Inflammatory macrophage treated with lipopolysaccharide for 4 hours (primary cell): ENCODE measurements around the gene CAMSAP2.
A peak's percentile ranks its signal among the peaks of the same experiment; 100 is the strongest.
"Not testable (repeated sequence)": the region's sequence is repeated elsewhere in the genome, so short reads cannot be mapped to it uniquely, and the experiment has no call there.

Source experiments
- DNase-seq: peaks from one replicate; pipeline ENCODE4 v3.0.0-alpha.2; 2020

The CAMSAP2 gene

GRCh38 chr1:200738949-200739651 lies 407 bp downstream of the CAMSAP2 start:
- DNase-seq = peak; percentile 59

DNA sequence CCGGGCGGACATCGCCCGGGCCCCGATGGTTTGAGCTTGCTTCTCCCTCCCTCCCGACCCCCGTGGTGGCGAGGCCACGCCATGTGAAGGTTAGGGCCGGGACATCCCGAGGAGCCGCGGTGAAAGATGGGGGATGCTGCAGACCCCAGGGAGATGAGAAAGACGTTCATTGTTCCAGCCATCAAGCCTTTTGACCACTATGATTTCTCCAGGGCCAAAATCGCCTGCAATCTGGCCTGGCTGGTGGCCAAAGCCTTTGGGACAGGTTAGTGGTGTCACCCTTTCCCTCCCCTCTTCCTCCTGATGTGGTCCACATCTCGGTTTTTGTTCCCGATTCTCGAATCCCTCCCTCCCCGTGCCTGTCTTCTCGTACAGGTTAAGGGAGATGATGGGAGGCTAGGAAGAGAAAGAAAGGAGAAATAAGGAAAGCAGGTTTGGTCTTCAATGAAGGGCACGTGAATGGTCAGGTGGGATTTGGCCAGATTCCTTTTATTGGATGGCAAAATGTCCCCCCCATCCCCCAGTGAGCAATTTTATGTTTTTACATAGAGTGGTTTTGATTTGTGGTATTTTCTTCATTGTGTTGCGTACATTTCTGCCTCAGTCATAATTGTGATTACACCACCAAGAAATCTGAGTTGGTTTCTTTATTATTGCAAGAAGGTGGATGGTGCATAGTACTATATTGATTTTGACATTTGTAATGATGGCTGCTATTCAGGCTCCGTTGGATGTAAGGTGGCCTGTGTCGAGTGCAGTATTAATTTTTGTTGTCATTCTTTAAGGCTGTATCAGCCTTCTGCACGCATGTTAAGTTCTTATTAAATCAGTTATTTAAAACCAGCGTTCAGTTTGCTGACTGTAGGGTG lies 1.2 kb downstream of the CAMSAP2 start:
- DNase-seq = peak; percentile 42

DNA sequence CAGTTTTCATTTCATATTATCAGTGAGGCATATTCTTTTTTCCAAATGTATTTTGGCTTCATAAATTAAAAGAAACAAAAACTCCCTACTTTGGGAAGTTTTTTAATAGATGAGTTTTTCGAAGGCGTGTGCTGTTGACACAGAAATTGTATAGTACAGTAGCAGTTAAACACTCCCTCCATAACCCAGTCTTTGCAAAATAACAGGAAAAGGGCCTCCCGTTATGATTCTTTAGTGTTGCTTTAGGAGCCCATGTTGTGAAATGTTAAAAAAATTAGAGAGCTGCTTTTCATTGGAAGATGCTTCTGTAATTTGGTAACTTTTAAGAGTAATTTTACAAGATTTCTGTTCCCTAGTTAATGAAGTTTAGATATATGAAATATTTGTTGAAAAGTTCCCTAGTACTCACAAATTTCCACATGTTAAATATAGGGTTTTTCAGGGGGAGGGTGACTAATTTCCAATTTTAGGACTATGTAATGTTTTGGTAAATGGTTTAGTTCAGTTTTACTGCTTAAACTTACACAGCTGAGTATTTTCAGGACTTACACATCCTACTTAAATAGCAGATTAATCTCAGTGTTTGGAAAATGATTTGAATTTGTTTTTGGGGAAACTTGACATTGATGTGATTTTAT lies 2.0 kb downstream of the CAMSAP2 start:
- DNase-seq = peak; percentile 42

- DNase-seq = no peak
Observed at GRCh38 chr1:200741551-200742207, 3.0 kb downstream of the CAMSAP2 start.

GRCh38 chr1:200744143-200744542 lies 5.5 kb downstream of the CAMSAP2 start:
- no peak for DNase-seq

GRCh38 chr1:200749090-200749489 lies 10.4 kb downstream of the CAMSAP2 start:
- no peak for DNase-seq

- not testable (repeated sequence) for DNase-seq
Observed at GRCh38 chr1:200750749-200751148, 12.1 kb downstream of the CAMSAP2 start.

- DNase-seq = no peak
Observed at GRCh38 chr1:200751717-200752116, 13.0 kb downstream of the CAMSAP2 start.

DNA sequence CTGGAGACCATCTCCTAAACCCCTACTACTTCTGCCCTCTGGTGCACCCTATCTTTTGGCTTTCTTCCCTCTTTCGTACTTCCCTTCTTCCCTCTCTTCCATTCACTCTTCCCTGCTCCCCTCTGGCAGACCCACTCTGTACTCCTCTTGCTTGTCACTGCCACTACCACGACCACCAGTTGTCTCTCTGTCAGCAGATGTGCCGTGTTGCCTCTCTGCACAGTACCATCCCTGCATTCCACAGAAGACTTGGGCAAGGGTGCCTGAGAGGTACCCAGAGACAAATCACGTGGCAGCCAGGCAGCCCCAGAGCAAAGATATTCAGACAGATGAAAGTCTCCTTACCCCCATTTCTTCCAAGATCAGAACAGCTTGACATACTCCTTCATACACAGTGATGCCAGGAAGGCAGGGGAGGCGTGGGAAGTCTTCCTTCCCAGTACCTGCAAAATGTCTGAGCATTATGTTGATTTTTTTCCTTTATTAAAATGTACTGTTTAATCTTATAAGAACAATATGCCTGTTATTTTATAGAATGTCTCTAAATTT lies 15.0 kb downstream of the CAMSAP2 start:
- DNase-seq = no peak

GRCh38 chr1:200755456-200755855 lies 16.8 kb downstream of the CAMSAP2 start:
- DNase-seq = no peak

GRCh38 chr1:200762089-200762488 lies 23.4 kb downstream of the CAMSAP2 start:
- DNase-seq = no peak

DNA sequence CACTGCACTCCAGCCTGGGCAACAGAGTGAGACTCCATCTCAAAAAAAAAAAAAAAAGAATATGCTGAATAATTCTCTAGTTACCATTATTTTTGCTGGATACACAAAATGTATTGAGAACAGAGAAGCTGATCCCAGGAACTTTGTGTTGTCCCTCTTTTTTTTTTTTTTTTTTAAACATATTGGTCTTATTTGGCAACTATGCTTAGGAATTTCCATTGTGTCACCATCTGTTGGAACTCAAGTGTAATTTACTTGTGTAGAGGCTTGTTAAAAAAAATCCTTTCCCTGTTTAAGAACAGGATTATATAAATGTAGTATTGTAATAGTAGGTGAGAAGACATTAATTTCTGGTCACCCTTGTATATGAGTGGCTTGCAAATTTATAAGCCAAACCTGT lies 28.6 kb downstream of the CAMSAP2 start:
- peak; percentile 66 for DNase-seq

- DNase-seq = no peak
Observed at GRCh38 chr1:200771625-200772555, 33.2 kb downstream of the CAMSAP2 start.

- DNase-seq = no peak
Observed at GRCh38 chr1:200774311-200774710, 35.6 kb downstream of the CAMSAP2 start.

- peak; percentile 12 for DNase-seq
Observed at GRCh38 chr1:200774735-200775444, 36.2 kb downstream of the CAMSAP2 start.

- DNase-seq = no peak
Observed at GRCh38 chr1:200775850-200776249, 37.2 kb downstream of the CAMSAP2 start.

- DNase-seq = no peak
Observed at GRCh38 chr1:200776949-200777348, 38.3 kb downstream of the CAMSAP2 start.

- DNase-seq = no peak
Observed at GRCh38 chr1:200778766-200779165, 40.1 kb downstream of the CAMSAP2 start.

DNA sequence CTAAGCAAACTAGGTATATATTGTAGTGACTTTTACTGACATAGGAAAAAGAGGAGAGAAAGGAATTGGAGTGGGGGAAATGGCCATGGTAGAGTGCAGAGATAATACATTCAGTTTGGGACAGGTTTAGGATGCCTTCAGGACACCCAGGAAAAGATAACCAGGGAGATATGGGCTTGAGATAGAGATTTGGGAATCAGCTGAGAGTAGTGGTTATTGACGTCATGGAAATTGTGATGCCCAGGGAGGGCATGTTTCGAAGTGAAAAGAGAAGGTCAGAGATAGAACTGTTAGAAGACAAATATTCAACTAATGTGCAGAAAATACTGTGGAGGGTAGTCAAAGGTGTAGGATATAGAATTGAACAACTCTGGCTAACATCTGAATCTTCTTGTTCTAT lies 40.6 kb downstream of the CAMSAP2 start:
- no peak for DNase-seq

GRCh38 chr1:200780545-200781369 lies 42.1 kb downstream of the CAMSAP2 start:
- peak; percentile 72 for DNase-seq
